Measurements from ENCODE around the gene ACOT13. TPM values are rescaled to one million over a fixed set of nuclear protein-coding genes. Genes with fewer than 3 reads are reported as not detected.
A peak's percentile ranks its signal among the peaks of the same experiment; 100 is the strongest.
"Not testable (repeated sequence)": the region's sequence is repeated elsewhere in the genome, so short reads cannot be mapped to it uniquely, and the experiment has no call there.

Gene ACOT13
- total and polyA plus RNA-seq, 5 donors from 2014 or later: 2.9 to 26.7 (median 15.1) TPM

DNA sequence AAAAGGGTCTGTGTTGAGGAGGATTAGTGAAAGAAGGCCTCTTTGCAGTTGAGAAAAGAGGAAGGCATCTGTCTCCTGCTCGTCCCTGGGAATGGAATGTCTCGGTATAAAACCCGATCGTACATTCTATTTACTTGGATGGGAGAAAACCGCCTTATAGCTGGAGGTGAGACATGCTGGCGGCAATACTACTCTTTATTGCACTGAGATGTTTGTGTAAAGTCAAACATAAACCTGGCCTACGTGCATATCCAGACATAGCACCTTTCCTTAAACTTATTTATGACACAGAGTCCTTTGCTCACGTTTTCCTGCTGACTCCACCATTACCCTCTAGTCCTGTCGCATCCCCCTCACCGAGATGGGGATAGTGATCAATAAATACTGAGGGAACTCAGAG lies 4.6 kb upstream of the ACOT13 start:
- Mint-ChIP-seq H3K27me3 (no peaks in the 10 kb centered on the region), H3K36me3 (peaks cover 46% of the 10 kb centered on the region), H3K4me3 (peak overlapping the region in 1 of 4 donors; percentile 34), H3K9me3 (no peaks in the 10 kb centered on the region), H3K27ac (peak overlapping the region in 1 of 3 donors; percentile 71), H3K4me1 (peaks cover 43 to 91% (median 76%) of the 10 kb centered on the region in 4 donors)
- Histone ChIP-seq H3K4me1 (ENCODE audit: control insufficient read depth, insufficient read depth, low read length, poor library complexity, severe bottlenecking) (peaks cover 35% of the 10 kb centered on the region), H3K27ac (ENCODE audit: insufficient read depth, low read length, poor library complexity, severe bottlenecking) (no peak overlapping the region), H3K36me3 (ENCODE audit: control insufficient read depth, insufficient read depth, low read length) (peaks cover 42% of the 10 kb centered on the region), H3K4me3 (ENCODE audit: low read depth, low read length) (no peak overlapping the region), H3K27me3 (ENCODE audit: control insufficient read depth, insufficient read depth, low read length) (no peaks in the 10 kb centered on the region), H3K9me3 (ENCODE audit: control insufficient read depth in 2 of 2, low read length in 2 of 2) (no peaks in the 10 kb centered on the region)
- DNase-seq (no peak), ATAC-seq (ENCODE audit: low read depth in 2 of 2) (no peak)

DNA sequence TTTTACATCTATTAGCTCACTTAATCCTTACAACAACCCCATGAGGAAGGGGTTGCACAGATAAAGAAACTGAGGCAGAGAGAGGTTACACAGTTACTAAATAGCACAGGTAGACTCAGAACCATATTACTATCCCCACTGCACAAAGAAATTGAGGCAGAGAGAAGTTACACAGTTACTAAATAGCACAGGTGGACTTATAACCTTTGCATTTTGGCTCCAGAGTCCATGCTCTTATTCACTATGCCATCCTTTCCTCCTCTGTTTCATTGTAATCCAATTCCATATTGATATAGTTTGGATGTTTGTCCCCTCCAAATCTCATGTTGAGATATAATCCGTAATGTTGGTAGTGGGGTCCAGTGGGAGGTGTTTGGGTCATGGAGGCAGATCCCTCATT lies 3.7 kb upstream of the ACOT13 start:
- ATAC-seq (ENCODE audit: low read depth in 2 of 2) (no peak), DNase-seq (no peak)
- Histone ChIP-seq H3K4me1 (ENCODE audit: control insufficient read depth, insufficient read depth, low read length, poor library complexity, severe bottlenecking) (peaks cover 45% of the 10 kb centered on the region), H3K4me3 (ENCODE audit: low read depth, low read length) (no peak overlapping the region), H3K27ac (ENCODE audit: insufficient read depth, low read length, poor library complexity, severe bottlenecking) (no peak overlapping the region), H3K36me3 (ENCODE audit: control insufficient read depth, insufficient read depth, low read length) (peaks cover 37% of the 10 kb centered on the region), H3K27me3 (ENCODE audit: control insufficient read depth, insufficient read depth, low read length) (no peaks in the 10 kb centered on the region), H3K9me3 (ENCODE audit: control insufficient read depth in 2 of 2, low read length in 2 of 2) (no peaks in the 10 kb centered on the region)
- Mint-ChIP-seq H3K9me3 (no peaks in the 10 kb centered on the region), H3K4me1 (peaks cover 47 to 92% (median 76%) of the 10 kb centered on the region in 4 donors), H3K36me3 (peaks cover 41% of the 10 kb centered on the region), H3K4me3 (peak overlapping the region in 2 of 4 donors; percentile 32 to 99), H3K27ac (no peak overlapping the region), H3K27me3 (no peaks in the 10 kb centered on the region)

DNA sequence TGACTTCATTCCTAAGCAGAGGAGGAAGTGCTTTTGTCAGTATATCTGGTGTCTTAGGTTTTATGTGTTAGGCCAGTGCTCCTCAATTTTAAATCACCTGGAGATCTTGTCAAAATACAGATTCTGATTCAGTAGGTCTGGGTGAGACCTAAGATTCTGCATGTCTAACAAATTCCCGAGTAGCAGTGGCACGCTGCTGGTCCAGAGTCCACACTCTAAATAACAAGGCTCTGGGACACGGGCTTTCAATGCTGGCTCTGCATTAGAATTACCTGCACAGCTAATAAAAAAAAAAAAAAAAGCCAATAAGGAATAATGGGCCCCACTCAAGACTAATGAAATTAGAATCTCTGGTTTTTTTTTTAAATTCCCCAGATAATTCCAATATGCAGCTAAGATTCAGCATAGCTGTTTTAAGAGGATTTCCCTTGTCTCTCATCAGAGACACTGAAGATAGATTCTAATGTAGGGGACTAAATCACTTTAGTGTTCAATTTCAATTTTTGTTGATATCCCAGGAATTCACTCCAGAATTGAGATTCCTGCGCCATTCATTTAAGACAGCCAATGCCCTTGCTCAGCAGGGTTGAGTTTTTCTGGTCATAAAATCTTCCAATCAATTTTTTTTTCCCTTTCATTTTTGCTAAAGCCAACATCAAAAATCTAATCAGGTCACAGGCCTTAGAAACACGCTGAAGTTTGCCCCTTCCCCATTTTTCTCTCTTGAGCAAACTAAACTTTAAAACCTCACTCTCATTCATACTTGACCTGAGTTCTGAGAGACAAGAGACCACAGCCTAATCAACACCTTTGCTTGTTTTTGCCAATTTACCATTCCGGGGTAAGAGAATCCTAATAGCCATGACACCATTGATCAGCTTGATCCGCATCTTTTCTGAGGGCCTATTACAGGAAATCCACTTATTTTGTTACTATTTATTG lies 2.6 kb upstream of the ACOT13 start:
- Histone ChIP-seq H3K36me3 (ENCODE audit: control insufficient read depth, insufficient read depth, low read length) (peaks cover 30% of the 10 kb centered on the region), H3K27me3 (ENCODE audit: control insufficient read depth, insufficient read depth, low read length) (no peaks in the 10 kb centered on the region), H3K9me3 (ENCODE audit: control insufficient read depth in 2 of 2, low read length in 2 of 2) (no peaks in the 10 kb centered on the region), H3K27ac (ENCODE audit: insufficient read depth, low read length, poor library complexity, severe bottlenecking) (peak overlapping the region; percentile 86), H3K4me3 (ENCODE audit: low read depth, low read length) (peak overlapping the region; percentile 97), H3K4me1 (ENCODE audit: control insufficient read depth, insufficient read depth, low read length, poor library complexity, severe bottlenecking) (peaks cover 44% of the 10 kb centered on the region)
- Mint-ChIP-seq H3K9me3 (peaks cover 0 to 2% (median 0%) of the 10 kb centered on the region in 7 donors), H3K36me3 (peaks cover 36% of the 10 kb centered on the region), H3K27ac (peak overlapping the region; percentile 4 to 97 (median 17)), H3K4me3 (peak overlapping the region; percentile 94 to 100 (median 99)), H3K27me3 (no peaks in the 10 kb centered on the region), H3K4me1 (peaks cover 47 to 92% (median 70%) of the 10 kb centered on the region in 4 donors)
- ATAC-seq (ENCODE audit: low read depth in 2 of 2) (no peak), DNase-seq (no peak)

DNA sequence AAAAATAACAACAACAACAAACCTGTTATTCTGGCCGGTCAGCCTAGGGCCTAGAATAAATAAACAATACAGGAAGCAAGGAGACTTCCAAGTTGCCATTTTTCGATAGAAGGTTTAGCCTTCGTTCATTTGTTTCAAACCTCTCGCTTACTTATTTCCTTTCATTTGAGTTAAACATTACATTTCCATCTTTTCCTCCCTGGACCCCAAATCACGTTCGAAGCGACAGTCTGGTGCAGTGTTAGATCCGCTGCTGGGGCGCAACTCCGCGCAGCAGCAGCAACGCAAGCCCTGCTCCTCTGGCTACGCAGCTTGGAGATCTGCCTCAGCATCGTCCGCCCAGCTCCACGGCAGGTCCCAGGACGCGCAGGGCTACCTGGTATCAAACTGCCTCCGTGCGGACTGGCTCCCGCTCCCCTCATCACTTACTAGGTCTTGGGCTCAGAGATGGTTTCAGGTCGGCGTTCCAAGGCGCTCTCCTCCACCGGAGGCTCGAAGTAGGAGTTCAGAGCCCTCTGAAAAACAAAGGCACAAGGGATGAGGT lies 708 bp upstream of the ACOT13 start:
- H3K36me3 Mint-ChIP-seq: peaks cover 34% of the 10 kb centered on the region
- Histone ChIP-seq H3K36me3 (ENCODE audit: control insufficient read depth, insufficient read depth, low read length) (peaks cover 28% of the 10 kb centered on the region), H3K4me3 (ENCODE audit: low read depth, low read length) (peak overlapping the region; percentile 97), H3K4me1 (ENCODE audit: control insufficient read depth, insufficient read depth, low read length, poor library complexity, severe bottlenecking) (peaks cover 43% of the 10 kb centered on the region), H3K27ac (ENCODE audit: insufficient read depth, low read length, poor library complexity, severe bottlenecking) (peak overlapping the region; percentile 86), H3K27me3 (ENCODE audit: control insufficient read depth, insufficient read depth, low read length) (no peaks in the 10 kb centered on the region), H3K9me3 (ENCODE audit: control insufficient read depth in 2 of 2, low read length in 2 of 2) (peaks cover 0 to 3% of the 10 kb centered on the region in 2 experiments)
- no peaks in the 10 kb centered on the region for H3K27me3 Mint-ChIP-seq
- H3K4me1 Mint-ChIP-seq: peaks cover 48 to 77% (median 56%) of the 10 kb centered on the region in 4 donors
- peak overlapping the region; percentile 94 to 100 (median 99) for H3K4me3 Mint-ChIP-seq
- DNase-seq (peak in 1 of 3 donors; percentile 73), ATAC-seq (ENCODE audit: low read depth in 2 of 2) (peak; percentile 32 to 38)
- peaks cover 0 to 7% (median 0%) of the 10 kb centered on the region in 7 donors for H3K9me3 Mint-ChIP-seq
- peak overlapping the region; percentile 96 to 99 (median 97) for H3K27ac Mint-ChIP-seq

DNA sequence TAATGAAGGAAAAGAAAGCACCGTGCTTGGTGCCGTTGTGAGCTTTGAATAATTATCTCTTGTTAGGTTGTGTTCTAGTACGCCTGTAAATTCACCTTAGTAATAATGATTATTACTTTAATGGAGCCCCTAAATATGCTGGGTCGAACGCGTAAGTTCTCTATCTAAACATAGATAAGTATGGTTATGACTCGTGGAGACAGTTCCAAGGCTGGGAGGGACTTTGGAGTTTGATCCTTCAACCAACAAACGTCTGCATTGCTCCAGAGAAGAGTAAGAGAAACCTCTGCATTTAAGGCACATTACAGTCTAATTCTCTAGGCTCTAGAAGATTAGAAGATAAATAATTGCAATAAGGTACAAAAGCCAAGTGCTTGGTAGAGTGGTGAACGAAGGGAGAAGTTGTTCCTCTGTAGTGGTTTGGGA lies 514 bp downstream of the ACOT13 start:
- DNase-seq: peak in 1 of 3 donors; percentile 34

DNA sequence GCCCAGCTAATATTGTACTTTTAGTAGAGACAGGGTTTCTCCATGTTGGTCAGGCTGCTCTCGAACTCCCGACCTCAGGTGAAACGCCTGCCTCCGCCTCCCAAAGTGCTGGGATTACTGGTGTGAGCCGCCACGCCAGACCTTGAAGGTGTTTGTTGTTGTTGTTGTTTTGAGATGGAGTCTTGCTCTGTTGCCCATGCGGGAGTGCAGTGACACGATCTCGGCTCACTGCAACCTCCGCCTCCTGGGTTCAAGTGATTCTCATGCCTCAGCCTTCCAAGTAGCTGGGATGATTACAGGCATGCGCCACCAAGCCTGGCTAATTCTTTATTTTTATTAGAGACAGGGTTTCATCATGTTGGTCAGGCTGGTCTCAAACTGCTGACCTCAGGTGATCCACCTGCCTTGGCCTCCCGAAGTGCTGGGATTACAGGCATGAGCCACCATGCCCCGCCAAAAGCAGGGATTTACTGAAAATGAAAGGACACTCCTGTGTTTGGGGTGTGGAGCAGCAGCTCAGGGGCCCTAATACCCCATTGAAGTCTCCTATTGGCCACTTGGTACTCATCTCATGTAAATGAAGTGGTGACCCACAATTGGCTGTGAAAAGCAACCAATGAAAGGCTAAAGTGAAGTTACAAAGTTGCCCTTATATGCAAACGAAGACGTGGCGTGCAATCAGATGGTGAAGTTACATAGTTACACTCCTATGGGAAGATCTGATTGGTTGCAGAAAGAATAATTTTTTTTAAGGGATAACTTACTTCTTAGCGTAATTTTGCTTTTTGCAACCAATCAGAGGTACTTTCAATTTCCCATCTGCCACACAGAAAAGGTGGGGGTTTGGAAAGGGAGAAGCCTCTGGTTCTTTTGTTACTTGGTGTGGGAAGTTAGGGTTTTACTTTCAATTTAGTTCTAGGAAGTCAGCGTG lies 1.5 kb downstream of the ACOT13 start:
- peaks cover 34 to 56% (median 40%) of the 10 kb centered on the region in 4 donors for H3K4me1 Mint-ChIP-seq
- peaks cover 16% of the 10 kb centered on the region for H3K36me3 Mint-ChIP-seq
- H3K27ac Mint-ChIP-seq: peak overlapping the region; percentile 31 to 99 (median 69)

More for the DNA sequence above, 514 bp downstream of the ACOT13 start:
- ATAC-seq (ENCODE audit: low read depth in 2 of 2): no peak
- Mint-ChIP-seq H3K27me3 (no peaks in the 10 kb centered on the region), H3K4me3 (peak overlapping the region; percentile 94 to 100 (median 99)), H3K9me3 (peaks cover 0 to 7% (median 0%) of the 10 kb centered on the region in 7 donors), H3K27ac (peak overlapping the region; percentile 96 to 99 (median 97)), H3K36me3 (peaks cover 23% of the 10 kb centered on the region), H3K4me1 (peaks cover 41 to 65% (median 47%) of the 10 kb centered on the region in 4 donors)
- Histone ChIP-seq H3K36me3 (ENCODE audit: control insufficient read depth, insufficient read depth, low read length) (peaks cover 20% of the 10 kb centered on the region), H3K4me1 (ENCODE audit: control insufficient read depth, insufficient read depth, low read length, poor library complexity, severe bottlenecking) (peaks cover 43% of the 10 kb centered on the region), H3K27me3 (ENCODE audit: control insufficient read depth, insufficient read depth, low read length) (no peaks in the 10 kb centered on the region), H3K4me3 (ENCODE audit: low read depth, low read length) (peak overlapping the region; percentile 97), H3K9me3 (ENCODE audit: control insufficient read depth in 2 of 2, low read length in 2 of 2) (peaks cover 0 to 3% of the 10 kb centered on the region in 2 experiments), H3K27ac (ENCODE audit: insufficient read depth, low read length, poor library complexity, severe bottlenecking) (peak overlapping the region; percentile 86)

DNA sequence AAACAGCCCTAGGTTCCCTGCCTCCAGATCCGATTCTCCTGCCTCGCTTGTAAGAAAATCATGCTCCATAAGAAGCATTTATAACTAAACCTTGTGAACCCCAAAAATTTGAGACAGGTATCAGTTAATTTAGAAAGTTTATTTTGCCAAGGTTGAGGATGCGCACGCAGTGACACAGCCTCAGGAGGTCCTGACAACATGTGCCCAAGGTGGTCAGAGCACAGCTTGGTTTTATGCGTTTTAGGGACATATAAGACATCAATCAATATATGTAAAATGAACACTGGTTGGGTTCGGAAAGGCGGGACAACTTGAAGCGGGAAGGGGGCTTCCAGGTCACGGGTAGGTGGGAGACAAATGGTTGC lies 2.1 kb downstream of the ACOT13 start:
- H3K9me3 Mint-ChIP-seq: peaks cover 0 to 9% (median 0%) of the 10 kb centered on the region in 7 donors
- no peaks in the 10 kb centered on the region for H3K27me3 ChIP-seq (ENCODE audit: control insufficient read depth, insufficient read depth, low read length)
- H3K4me1 Mint-ChIP-seq: peaks cover 28 to 50% (median 33%) of the 10 kb centered on the region in 4 donors
- no peak for ATAC-seq (ENCODE audit: low read depth in 2 of 2)
- H3K4me1 ChIP-seq (ENCODE audit: control insufficient read depth, insufficient read depth, low read length, poor library complexity, severe bottlenecking): peaks cover 37% of the 10 kb centered on the region
- peak overlapping the region; percentile 62 to 99 (median 96) for H3K4me3 Mint-ChIP-seq
- peak overlapping the region; percentile 10 for H3K4me3 ChIP-seq (ENCODE audit: low read depth, low read length)
- no peak overlapping the region for H3K27ac ChIP-seq (ENCODE audit: insufficient read depth, low read length, poor library complexity, severe bottlenecking)
- H3K27ac Mint-ChIP-seq: peak overlapping the region in 1 of 3 donors; percentile 53
- DNase-seq: no peak
- no peaks in the 10 kb centered on the region for H3K27me3 Mint-ChIP-seq
- H3K36me3 Mint-ChIP-seq: peaks cover 10% of the 10 kb centered on the region
- H3K36me3 ChIP-seq (ENCODE audit: control insufficient read depth, insufficient read depth, low read length): peaks cover 5% of the 10 kb centered on the region
- H3K9me3 ChIP-seq (ENCODE audit: control insufficient read depth in 2 of 2, low read length in 2 of 2): peaks cover 0 to 3% of the 10 kb centered on the region in 2 experiments

More for the DNA sequence above, 1.5 kb downstream of the ACOT13 start:
- H3K9me3 Mint-ChIP-seq; H3K27me3 ChIP-seq (ENCODE audit: control insufficient read depth, insufficient read depth, low read length); H3K27ac ChIP-seq (ENCODE audit: insufficient read depth, low read length, poor library complexity, severe bottlenecking); H3K27me3 Mint-ChIP-seq; ATAC-seq (ENCODE audit: low read depth in 2 of 2); H3K9me3 ChIP-seq (ENCODE audit: control insufficient read depth in 2 of 2, low read length in 2 of 2): not testable (repeated sequence)
- peak overlapping the region; percentile 94 to 100 (median 99) for H3K4me3 Mint-ChIP-seq
- Histone ChIP-seq H3K4me1 (ENCODE audit: control insufficient read depth, insufficient read depth, low read length, poor library complexity, severe bottlenecking) (peaks cover 39% of the 10 kb centered on the region), H3K36me3 (ENCODE audit: control insufficient read depth, insufficient read depth, low read length) (peaks cover 10% of the 10 kb centered on the region), H3K4me3 (ENCODE audit: low read depth, low read length) (peak overlapping the region; percentile 10)
- peak in 1 of 3 donors; percentile 9 for DNase-seq
